Stimulated activated CD4-positive, alpha-beta T cell treated with anti-CD3 and anti-CD28 coated beads, Interleukin-2, amount 100 ng/mL, for 24 hours (primary cell): ENCODE results near the gene CRYBB1.

Experiments used
- DNase-seq, 2 donors: peaks; one replicate each; pipeline ENCODE4 v3.0.0-alpha.2; 2020

Gene CRYBB1

DNA sequence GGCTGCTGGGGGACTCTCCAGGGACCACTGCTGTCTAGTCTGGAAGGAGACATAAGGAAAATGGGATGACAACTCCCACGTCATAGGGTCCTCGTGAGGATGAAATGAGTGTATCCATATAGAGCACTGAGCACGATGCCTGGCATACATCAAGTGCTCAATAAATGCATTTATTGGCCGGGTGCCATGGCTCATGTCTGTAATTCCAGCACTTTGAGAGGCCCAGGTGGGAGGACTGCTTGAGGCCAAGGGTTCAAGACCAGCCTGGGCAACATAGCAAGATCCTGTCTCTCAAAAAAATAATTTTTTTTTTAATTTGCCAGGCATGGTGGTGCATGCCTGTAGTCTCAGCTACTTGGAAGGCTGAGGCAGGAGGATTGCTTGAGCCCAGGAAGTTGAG is 15.7 kb downstream of the CRYBB1 start:
- no peak for DNase-seq

DNA sequence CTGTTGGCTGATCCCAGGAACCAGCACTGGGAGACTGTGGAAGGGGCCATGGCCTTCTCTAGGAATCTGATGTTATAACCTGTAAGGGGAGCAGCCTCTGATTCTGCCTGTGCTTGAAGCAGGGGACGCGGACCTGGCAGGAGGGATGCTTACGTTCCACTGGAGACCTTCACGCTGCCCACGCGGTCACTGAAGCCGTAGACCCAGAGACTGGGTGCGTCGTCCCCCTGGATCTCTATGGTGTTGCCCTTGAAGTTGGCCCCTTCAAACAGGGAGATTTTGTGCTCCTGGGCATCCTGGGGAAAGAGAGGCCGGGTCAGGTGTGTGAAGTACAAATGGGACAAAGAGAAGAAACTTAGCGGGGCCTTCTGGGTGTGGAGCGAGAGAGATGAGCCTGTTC is 16.1 kb downstream of the CRYBB1 start:
- DNase-seq, result no peak

- no peak for DNase-seq
These were observed 18.3 kb downstream of the CRYBB1 start for GRCh38 chr22:26599505-26599904.

GRCh38 chr22:26597480-26597879 is 20.3 kb downstream of the CRYBB1 start:
- DNase-seq, result no peak

- no peak for DNase-seq
These were observed 20.8 kb downstream of the CRYBB1 start for GRCh38 chr22:26597026-26597425.

DNA sequence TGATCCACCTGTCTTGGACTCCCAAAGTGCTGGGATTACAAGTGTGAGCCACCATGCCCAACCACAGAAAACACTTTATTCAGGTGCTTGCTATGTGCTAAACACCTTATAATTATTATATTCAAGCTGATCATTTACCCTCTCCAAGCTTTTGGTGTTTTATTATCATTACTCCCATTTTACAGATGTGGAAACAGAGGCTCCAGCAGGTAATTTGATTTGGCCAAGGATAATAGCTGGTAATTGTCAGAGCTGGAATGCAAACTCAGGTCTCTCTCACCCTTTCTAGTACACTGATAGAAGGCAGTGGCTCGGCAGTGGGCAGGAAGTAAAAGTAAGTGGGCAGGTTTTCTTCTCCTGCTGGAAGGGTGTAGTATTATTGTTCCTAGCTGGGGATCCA is 24.1 kb downstream of the CRYBB1 start:
- DNase-seq, result no peak

- DNase-seq, result peak in 1 of 2 donors; percentile 35
These were observed 25.4 kb downstream of the CRYBB1 start for GRCh38 chr22:26592421-26592891.

GRCh38 chr22:26589845-26590736 is 27.7 kb downstream of the CRYBB1 start, which contains the start of gene TPST2:
TSS of gene TPST2 (minus strand) at chr22:26590132. CDS start at chr22:26541630, 48,502 bp downstream.
- peak; percentile 73 to 79 for DNase-seq

GRCh38 chr22:26589367-26589844 is 28.4 kb downstream of the CRYBB1 start:
- peak; percentile 34 to 48 for DNase-seq

DNA sequence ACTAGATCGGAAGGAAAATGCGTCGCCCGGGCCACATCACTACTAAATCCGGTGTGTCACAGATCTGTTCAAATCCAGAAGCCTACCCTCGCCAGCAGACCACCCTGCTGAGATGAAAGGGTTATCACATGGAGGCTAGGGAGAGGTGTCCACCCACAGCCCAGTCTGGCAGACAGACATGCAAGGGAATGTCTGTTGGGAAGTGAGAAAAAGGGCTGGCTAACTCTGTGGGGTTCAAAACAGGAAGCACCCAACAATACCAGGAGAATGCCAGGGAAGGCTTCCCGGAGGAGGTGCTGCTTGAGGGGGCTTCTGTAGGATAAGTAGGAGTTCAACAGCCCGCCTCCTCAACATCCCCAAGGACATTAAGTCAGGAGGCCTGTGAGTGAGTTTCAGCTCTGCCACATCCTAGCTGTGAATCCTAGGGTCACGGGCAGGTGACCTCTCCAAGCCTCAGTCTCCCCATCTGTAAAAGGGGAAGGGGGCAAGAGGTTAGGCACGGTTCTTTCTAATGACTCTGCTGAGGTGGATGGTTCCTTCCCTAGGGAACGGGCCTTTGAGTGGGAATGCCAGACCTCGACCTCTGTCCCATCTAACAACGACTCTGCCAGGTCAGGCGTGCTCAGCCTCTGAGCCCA is 29.0 kb downstream of the CRYBB1 start:
- no peak for DNase-seq

GRCh38 chr22:26587991-26588613 is 29.7 kb downstream of the CRYBB1 start:
- DNase-seq, result no peak

DNA sequence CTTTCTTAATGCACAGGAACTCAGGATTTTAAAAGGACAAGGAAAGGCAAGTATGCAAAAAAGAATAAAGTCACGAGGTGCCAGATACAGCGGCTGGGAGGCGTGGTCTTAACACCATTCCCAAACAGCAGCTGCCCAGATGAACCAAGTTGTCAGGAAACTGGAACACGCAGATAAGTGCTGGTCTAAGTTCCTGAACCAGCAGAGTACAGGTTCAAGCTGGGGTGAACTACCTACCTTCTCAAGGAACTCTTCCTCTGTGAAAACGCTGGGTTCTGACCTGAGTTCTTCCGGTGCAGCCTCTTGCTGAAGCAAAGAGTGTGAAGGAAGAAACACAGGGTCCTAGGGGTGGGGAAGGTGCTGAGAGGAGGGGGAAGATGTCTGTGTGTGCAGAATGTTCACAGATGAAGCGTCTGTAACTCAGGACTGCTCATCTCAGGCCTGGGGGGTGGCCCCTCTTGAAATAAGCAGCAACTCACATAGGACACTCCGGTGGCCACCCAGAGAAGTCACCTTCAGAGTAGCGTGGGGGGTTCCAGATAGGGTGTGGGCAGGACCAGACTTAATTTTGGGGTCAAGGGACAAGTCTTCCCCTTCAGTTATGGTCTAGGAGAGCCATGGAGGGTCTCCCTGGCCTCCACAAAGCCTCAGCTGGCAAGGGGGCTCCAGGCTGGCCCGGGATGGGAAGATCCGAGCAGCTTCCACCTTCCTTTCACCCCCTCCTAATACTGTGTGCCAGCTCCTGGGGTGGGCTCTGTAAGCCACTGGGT is 31.1 kb downstream of the CRYBB1 start:
- no peak for DNase-seq

- no peak for DNase-seq
These were observed 32.6 kb downstream of the CRYBB1 start for GRCh38 chr22:26585104-26585790.

GRCh38 chr22:26584010-26584409 is 33.8 kb downstream of the CRYBB1 start:
- no peak for DNase-seq

DNA sequence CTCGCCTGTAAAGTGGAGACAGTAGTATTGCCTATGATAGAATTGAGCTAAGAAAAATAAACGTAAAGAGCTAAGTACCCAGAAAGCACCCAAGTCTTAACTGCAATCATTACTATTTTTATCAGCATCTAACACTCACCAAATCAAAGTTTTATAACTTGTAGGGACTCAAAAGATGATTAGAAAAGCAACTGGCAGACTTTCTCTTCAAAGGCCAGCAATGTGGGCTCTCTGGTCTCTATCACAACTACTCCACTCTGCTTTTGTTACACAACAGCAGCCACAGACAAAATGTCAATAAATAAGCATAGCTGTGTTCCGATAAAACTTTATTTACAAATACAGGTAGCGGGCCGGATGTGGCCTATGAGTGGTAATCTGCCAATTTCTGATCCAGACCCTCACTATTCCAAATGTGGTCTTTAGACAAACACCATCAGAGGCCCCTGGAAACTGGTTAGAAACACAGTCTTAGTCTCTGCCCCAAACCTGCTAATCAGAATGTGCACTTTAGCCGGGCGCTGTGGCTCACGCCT is 36.1 kb downstream of the CRYBB1 start:
- no peak for DNase-seq

GRCh38 chr22:26581026-26581425 is 36.8 kb downstream of the CRYBB1 start:
- DNase-seq, result no peak

DNA sequence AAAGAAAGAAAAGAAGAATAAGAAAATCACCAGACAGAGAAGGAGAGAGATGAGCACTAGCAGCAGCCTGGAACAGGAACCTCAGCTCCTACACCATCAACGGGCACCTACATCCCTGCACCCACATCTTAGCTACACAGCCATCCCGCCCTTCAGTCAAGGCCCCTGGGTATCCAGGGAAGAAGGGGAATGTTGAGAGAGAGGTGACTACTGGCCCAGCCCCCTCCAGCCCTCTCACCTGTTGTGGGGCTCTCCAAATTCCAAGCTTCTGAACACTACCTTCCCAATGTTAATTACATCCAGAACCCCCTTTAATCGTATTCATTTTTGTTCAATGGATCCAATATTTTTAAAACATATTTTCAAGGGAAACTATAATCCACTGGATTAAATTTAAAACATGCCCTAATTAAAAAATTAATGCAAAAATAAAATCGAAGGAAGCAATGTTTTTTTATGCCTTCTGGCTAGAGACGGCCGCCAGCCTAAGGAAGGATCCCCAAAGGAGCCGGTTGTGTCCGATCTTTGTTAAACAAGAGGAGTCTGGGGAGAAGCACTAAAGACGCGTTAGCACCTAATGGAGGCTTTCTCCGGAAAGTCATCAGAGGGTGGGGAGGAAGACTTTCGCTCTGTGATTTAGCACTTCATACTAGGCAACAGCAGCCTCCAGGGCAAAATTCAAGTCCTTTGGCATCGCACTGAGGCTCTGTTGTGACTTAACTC is 37.4 kb downstream of the CRYBB1 start:
- no peak for DNase-seq

DNA sequence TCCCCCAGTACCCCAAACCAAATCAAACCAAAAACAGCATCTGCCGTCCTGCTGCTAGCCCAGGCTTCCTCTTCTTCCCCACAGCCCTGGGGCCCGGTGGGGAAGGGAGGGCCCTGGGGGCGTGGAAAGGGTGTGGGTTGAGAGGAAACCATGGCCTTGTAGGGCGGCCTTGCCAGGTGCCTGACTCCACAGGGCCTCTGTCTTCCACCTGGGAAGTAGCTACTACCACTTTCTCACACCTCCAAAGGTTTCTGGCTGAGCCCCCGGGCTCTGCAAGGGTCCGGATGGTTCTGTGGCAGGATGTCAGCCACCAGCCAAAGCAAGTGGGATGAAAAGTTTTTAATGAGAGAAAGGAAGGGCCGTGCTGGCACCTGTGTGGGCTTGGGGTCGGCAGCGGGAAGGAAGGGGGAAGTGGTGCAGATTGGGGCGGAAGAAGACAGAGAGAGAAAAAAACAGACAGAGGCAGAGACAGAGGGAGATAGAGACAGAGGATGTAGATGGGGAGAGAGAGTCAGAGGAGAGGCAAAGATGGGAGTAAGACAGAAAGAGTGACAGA is 38.4 kb downstream of the CRYBB1 start:
- DNase-seq, result peak; percentile 46 to 59

- DNase-seq, result no peak
These were observed 40.7 kb downstream of the CRYBB1 start for GRCh38 chr22:26577081-26577480.

DNA sequence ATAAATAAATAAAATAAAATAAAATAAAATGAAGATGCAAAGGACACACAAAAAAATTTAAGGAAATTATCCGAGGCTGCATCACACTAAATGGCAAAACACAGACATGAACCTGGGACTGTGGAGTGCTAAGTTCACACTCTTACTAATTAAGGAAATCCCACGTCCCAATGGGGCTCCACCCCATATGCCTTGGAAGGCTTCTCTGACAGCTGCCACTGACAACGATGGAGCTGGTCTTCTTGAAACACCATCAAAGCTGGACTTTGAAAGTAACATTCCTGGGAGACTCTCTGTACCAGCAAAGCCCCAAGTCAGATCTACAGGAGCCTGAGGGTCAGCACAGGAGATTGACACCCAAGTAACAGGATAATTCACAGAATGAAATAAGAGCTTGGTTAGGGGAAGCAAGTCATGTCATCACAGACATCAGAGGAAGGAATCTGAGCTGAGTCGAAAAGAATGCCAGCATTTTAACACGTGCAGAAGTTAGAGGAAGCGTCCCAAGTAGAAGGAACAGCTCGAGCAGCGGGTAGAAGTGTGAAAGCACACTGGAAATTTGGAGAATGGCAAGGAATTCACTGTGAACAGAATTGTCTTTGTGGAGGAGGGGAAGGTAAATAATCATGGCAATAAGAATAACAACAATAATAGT is 41.7 kb downstream of the CRYBB1 start:
- no peak for DNase-seq
